ENCODE results near the gene CACNA1F.

The CACNA1F gene

GRCh38 chrX:49250066-49250465 lies 16.9 kb upstream of the CACNA1F start:
- TF ChIP-seq POU2F2 (IDR thresholded peaks at IDR 0.05; ENCODE audit: low read depth, low read length): no peak
- no peak for TF ChIP-seq PAX5 (IDR thresholded peaks at IDR 0.05; ENCODE audit: insufficient read depth, low read length, severe bottlenecking)
- TF ChIP-seq SPI1 (IDR thresholded peaks at IDR 0.05; ENCODE audit: low read depth, low read length): no peak
- no peak for TF ChIP-seq POLR2AphosphoS5 (IDR thresholded peaks at IDR 0.05; ENCODE audit: low read depth, low read length)
- no peak for TF ChIP-seq TAF1 (IDR thresholded peaks at IDR 0.05; ENCODE audit: low read depth, low read length)
- TF ChIP-seq POLR2A (IDR thresholded peaks at IDR 0.05; ENCODE audit: low read depth, low read length): no peak
- no peak for DNase-seq (ENCODE audit: insufficient read length, low spot score)
- no peak for FAIRE-seq

- DNase-seq (ENCODE audit: insufficient read length, low spot score): no peak
- no peak for TF ChIP-seq POLR2AphosphoS5 (IDR thresholded peaks at IDR 0.05; ENCODE audit: low read depth, low read length)
- no peak for TF ChIP-seq PAX5 (IDR thresholded peaks at IDR 0.05; ENCODE audit: insufficient read depth, low read length, severe bottlenecking)
- TF ChIP-seq SPI1 (IDR thresholded peaks at IDR 0.05; ENCODE audit: low read depth, low read length): no peak
- TF ChIP-seq POLR2A (IDR thresholded peaks at IDR 0.05; ENCODE audit: low read depth, low read length): no peak
- no peak for TF ChIP-seq TAF1 (IDR thresholded peaks at IDR 0.05; ENCODE audit: low read depth, low read length)
- no peak for TF ChIP-seq POU2F2 (IDR thresholded peaks at IDR 0.05; ENCODE audit: low read depth, low read length)
- no peak for FAIRE-seq
Measured at GRCh38 chrX:49249616-49250015, 16.5 kb upstream of the CACNA1F start.

DNA sequence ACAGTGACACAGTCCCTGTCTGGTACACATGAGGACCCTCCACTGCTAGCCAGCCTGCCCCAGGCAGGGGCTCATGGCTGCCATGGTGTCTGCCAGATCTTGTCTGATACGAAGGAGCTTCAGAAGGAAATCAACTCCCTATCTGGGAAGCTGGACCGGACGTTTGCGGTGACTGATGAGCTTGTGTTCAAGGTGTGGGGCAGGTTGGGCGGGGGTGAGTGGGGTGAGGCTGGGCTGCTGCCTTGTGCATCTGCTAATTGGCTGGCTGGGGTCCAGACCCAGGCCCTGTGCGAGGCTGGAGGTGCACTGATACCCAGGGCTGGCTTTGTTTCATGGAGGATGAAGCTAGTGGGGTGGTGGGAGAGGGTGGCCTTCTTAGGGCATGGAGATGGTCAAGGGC lies 15.9 kb upstream of the CACNA1F start:
- no peak for FAIRE-seq

DNA sequence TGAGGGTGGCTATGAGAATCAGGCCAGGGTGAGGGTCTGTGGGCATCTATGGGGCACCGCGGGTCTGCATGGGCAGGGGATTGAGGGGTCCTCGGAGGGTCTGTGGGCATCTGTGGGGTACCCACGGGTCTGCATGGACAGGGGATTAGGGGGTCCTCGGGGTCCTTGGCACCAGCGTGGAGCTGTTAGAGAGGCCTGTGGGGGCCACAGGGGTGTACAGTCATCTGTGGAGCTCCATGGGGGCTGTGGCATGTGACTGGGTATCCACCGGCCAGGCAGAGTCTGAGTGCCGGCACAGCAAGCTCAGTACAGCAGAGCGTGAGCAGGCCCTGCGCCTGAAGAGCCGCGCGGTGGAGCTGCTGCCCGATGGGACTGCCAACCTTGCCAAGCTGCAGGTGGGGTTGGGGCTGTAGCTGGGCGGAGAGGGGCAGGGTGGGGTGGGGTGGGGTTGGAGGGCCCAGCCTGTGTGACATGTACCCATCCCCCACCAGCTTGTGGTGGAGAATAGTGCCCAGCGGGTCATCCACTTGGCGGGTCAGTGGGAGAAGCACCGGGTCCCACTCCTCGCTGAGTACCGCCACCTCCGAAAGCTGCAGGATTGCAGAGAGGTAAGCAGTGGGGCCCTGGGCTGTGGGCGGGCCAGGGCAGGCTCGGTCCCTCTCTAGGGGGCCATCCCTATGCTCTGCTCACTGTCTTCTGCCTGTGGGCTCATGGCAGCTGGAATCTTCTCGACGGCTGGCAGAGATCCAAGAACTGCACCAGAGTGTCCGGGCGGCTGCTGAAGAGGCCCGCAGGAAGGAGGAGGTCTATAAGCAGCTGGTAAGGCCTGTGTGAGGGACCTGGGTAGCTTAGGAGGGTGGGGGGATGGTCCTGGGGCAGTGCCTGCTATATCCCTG lies 15.0 kb upstream of the CACNA1F start:
- FAIRE-seq (no peak), DNase-seq (ENCODE audit: insufficient read length, low spot score) (no peak)
- TF ChIP-seq PAX5 (IDR thresholded peaks at IDR 0.05; ENCODE audit: insufficient read depth, low read length, severe bottlenecking) (no peak), SPI1 (IDR thresholded peaks at IDR 0.05; ENCODE audit: low read depth, low read length) (no peak), POU2F2 (IDR thresholded peaks at IDR 0.05; ENCODE audit: low read depth, low read length) (no peak), POLR2A (IDR thresholded peaks at IDR 0.05; ENCODE audit: low read depth, low read length) (no peak), POLR2AphosphoS5 (IDR thresholded peaks at IDR 0.05; ENCODE audit: low read depth, low read length) (no peak), TAF1 (IDR thresholded peaks at IDR 0.05; ENCODE audit: low read depth, low read length) (no peak)

More for the DNA sequence above, 15.9 kb upstream of the CACNA1F start:
- DNase-seq (ENCODE audit: insufficient read length, low spot score): no peak
- TF ChIP-seq PAX5 (IDR thresholded peaks at IDR 0.05; ENCODE audit: insufficient read depth, low read length, severe bottlenecking): no peak
- no peak for TF ChIP-seq SPI1 (IDR thresholded peaks at IDR 0.05; ENCODE audit: low read depth, low read length)
- TF ChIP-seq POU2F2 (IDR thresholded peaks at IDR 0.05; ENCODE audit: low read depth, low read length): no peak
- TF ChIP-seq TAF1 (IDR thresholded peaks at IDR 0.05; ENCODE audit: low read depth, low read length): no peak
- no peak for TF ChIP-seq POLR2A (IDR thresholded peaks at IDR 0.05; ENCODE audit: low read depth, low read length)
- no peak for TF ChIP-seq POLR2AphosphoS5 (IDR thresholded peaks at IDR 0.05; ENCODE audit: low read depth, low read length)

GRCh38 chrX:49247346-49247745 lies 14.2 kb upstream of the CACNA1F start:
- no peak for FAIRE-seq

GRCh38 chrX:49246541-49246940 lies 13.4 kb upstream of the CACNA1F start:
- DNase-seq (ENCODE audit: insufficient read length, low spot score): no peak
- no peak for FAIRE-seq
- no peak for TF ChIP-seq POLR2AphosphoS5 (IDR thresholded peaks at IDR 0.05; ENCODE audit: low read depth, low read length)
- TF ChIP-seq SPI1 (IDR thresholded peaks at IDR 0.05; ENCODE audit: low read depth, low read length): no peak
- TF ChIP-seq POLR2A (IDR thresholded peaks at IDR 0.05; ENCODE audit: low read depth, low read length): no peak
- TF ChIP-seq POU2F2 (IDR thresholded peaks at IDR 0.05; ENCODE audit: low read depth, low read length): no peak
- no peak for TF ChIP-seq PAX5 (IDR thresholded peaks at IDR 0.05; ENCODE audit: insufficient read depth, low read length, severe bottlenecking)
- no peak for TF ChIP-seq TAF1 (IDR thresholded peaks at IDR 0.05; ENCODE audit: low read depth, low read length)

More at GRCh38 chrX:49247346-49247745, 14.2 kb upstream of the CACNA1F start:
- DNase-seq (ENCODE audit: insufficient read length, low spot score): no peak
- no peak for TF ChIP-seq POLR2A (IDR thresholded peaks at IDR 0.05; ENCODE audit: low read depth, low read length)

DNA sequence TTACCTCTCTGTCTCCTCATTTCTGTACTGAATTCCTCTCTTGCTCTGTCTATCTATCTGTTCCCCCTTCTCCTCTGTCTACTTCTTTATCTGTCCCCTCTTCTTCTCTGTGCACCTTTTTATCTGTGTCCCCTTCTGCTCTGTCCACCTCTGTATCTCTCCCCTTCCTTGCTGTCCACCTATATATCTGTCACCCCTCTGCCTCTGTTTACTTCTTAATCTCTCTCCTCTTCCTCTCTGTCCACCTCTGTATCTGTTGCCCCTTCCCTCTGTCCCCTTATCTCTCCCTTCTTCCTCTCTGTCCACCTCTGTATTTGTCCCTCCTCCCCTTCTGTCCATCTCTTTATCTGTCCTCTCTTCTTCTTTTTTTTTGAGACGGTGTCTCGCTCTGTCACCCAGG lies 11.1 kb upstream of the CACNA1F start:
- DNase-seq (ENCODE audit: insufficient read length, low spot score) (no peak), FAIRE-seq (no peak)
- TF ChIP-seq POU2F2 (IDR thresholded peaks at IDR 0.05; ENCODE audit: low read depth, low read length) (no peak), POLR2A (IDR thresholded peaks at IDR 0.05; ENCODE audit: low read depth, low read length) (no peak), POLR2AphosphoS5 (IDR thresholded peaks at IDR 0.05; ENCODE audit: low read depth, low read length) (no peak), SPI1 (IDR thresholded peaks at IDR 0.05; ENCODE audit: low read depth, low read length) (no peak), PAX5 (IDR thresholded peaks at IDR 0.05; ENCODE audit: insufficient read depth, low read length, severe bottlenecking) (no peak), TAF1 (IDR thresholded peaks at IDR 0.05; ENCODE audit: low read depth, low read length) (no peak)

DNA sequence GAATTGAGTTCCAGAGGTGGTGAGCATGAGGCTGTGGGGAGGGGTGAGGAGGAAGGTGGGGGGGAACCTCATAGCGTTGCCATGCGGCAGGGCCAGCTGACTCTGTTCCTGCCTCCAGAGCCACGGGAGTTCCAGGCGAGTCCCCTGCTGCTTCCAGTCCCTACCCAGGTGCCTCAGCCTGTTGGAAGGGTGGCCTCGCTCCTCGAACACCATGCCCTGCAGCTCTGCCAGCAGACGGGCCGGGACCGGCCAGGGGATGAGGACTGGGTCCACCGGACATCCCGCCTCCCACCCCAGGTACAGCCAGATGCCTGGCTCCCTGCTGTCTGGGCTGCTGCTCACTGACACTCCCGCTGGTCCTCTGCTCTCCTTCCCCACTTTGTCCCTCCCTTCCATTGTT lies 10.0 kb upstream of the CACNA1F start:
- TF ChIP-seq POU2F2 (IDR thresholded peaks at IDR 0.05; ENCODE audit: low read depth, low read length) (no peak), POLR2A (IDR thresholded peaks at IDR 0.05; ENCODE audit: low read depth, low read length) (no peak), SPI1 (IDR thresholded peaks at IDR 0.05; ENCODE audit: low read depth, low read length) (no peak), TAF1 (IDR thresholded peaks at IDR 0.05; ENCODE audit: low read depth, low read length) (no peak), POLR2AphosphoS5 (IDR thresholded peaks at IDR 0.05; ENCODE audit: low read depth, low read length) (no peak), PAX5 (IDR thresholded peaks at IDR 0.05; ENCODE audit: insufficient read depth, low read length, severe bottlenecking) (no peak)
- FAIRE-seq (no peak), DNase-seq (ENCODE audit: insufficient read length, low spot score) (no peak)

DNA sequence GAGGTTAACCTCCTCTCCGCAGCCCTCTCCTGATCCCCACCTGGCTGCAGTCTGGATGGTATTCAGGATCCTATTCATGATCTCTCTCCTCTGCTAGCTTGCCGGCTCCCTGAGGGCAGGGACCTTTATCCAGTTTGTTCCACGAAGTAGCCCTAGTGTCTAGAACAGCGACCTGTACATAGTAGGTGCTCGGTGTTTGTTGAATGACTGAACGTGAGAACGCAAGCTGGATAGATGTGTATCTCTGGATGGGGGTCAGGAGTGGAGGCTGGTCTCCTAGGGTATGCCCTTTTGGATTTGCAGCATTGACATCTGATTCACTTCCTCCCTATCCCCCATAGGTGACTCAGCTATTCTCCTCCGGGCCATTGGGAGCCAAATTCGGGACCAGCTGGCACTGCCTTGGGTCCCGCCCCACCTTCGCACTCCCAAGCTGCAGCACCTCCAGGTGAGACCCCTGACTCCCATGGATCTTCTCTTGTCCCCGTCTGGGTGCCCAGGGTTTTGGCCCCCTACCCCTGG lies 9.5 kb upstream of the CACNA1F start:
- DNase-seq (ENCODE audit: insufficient read length, low spot score): no peak
- no peak for FAIRE-seq
- no peak for TF ChIP-seq POLR2AphosphoS5 (IDR thresholded peaks at IDR 0.05; ENCODE audit: low read depth, low read length)
- TF ChIP-seq SPI1 (IDR thresholded peaks at IDR 0.05; ENCODE audit: low read depth, low read length): no peak
- TF ChIP-seq POU2F2 (IDR thresholded peaks at IDR 0.05; ENCODE audit: low read depth, low read length): no peak
- no peak for TF ChIP-seq PAX5 (IDR thresholded peaks at IDR 0.05; ENCODE audit: insufficient read depth, low read length, severe bottlenecking)
- no peak for TF ChIP-seq TAF1 (IDR thresholded peaks at IDR 0.05; ENCODE audit: low read depth, low read length)
- no peak for TF ChIP-seq POLR2A (IDR thresholded peaks at IDR 0.05; ENCODE audit: low read depth, low read length)

All from GM12891 (cell line).